Activated CD4-positive, alpha-beta memory T cell treated with anti-CD3 and anti-CD28 coated beads for 36 hours (primary cell): ENCODE results near the gene AGER. TPM values are rescaled to one million over a fixed set of nuclear protein-coding genes. Genes with fewer than 3 reads are reported as not detected.
A peak's percentile ranks its signal among the peaks of the same experiment; 100 is the strongest.
"Not testable (repeated sequence)": the region's sequence is repeated elsewhere in the genome, so short reads cannot be mapped to it uniquely, and the experiment has no call there.

Source experiments
- CTCF ChIA-PET: fragments of 350-600 bp; sonication (Branson Sonifier 250); formaldehyde crosslinking; loops from one replicate; lab custom pipeline; 2021; ENCODE audit warnings: antibody characterized with exemption, inconsistent platforms; lab: Charles Lee
- POLR2A ChIA-PET: fragments of 350-600 bp; sonication (Branson Sonifier 250); formaldehyde crosslinking; loops from one replicate; lab custom pipeline; 2021; ENCODE audit warnings: antibody characterized with exemption; lab: Charles Lee
- DNase-seq: peaks from one replicate; pipeline ENCODE4 v3.0.0-alpha.2; 2020
- H3K27ac Mint-ChIP-seq: one replicate; pipeline ENCODE4 v1.8.0; 2021; ENCODE audit warnings: mixed read lengths
- H3K27me3 Mint-ChIP-seq: one replicate; pipeline ENCODE4 v1.8.0; 2021; ENCODE audit warnings: mixed read lengths
- H3K36me3 Mint-ChIP-seq: one replicate; pipeline ENCODE4 v1.8.0; 2021; ENCODE audit warnings: mixed read lengths
- H3K4me1 Mint-ChIP-seq: one replicate; pipeline ENCODE4 v1.8.0; 2021; ENCODE audit warnings: low read depth, mixed read lengths
- H3K4me3 Mint-ChIP-seq: one replicate; pipeline ENCODE4 v1.8.0; 2021; ENCODE audit warnings: mild to moderate bottlenecking, mixed read lengths
- H3K9me3 Mint-ChIP-seq: one replicate; pipeline ENCODE4 v1.8.0; 2021; ENCODE audit warnings: mixed read lengths
- intact Hi-C: fragments of 100-400 bp; cut with micrococcal nuclease; formaldehyde crosslinking; loops from one replicate; pipeline ENCODE4 v1.15.1; 2023
- total RNA-seq, 2 experiments: library from RNA; stranded (reverse); gene quantifications; one replicate each; pipeline ENCODE4 v1.2.3, GENCODE V29; 2021

The AGER gene
- total RNA-seq, 2 experiments from 2014 or later = 16.5 to 23.5 TPM

DNA sequence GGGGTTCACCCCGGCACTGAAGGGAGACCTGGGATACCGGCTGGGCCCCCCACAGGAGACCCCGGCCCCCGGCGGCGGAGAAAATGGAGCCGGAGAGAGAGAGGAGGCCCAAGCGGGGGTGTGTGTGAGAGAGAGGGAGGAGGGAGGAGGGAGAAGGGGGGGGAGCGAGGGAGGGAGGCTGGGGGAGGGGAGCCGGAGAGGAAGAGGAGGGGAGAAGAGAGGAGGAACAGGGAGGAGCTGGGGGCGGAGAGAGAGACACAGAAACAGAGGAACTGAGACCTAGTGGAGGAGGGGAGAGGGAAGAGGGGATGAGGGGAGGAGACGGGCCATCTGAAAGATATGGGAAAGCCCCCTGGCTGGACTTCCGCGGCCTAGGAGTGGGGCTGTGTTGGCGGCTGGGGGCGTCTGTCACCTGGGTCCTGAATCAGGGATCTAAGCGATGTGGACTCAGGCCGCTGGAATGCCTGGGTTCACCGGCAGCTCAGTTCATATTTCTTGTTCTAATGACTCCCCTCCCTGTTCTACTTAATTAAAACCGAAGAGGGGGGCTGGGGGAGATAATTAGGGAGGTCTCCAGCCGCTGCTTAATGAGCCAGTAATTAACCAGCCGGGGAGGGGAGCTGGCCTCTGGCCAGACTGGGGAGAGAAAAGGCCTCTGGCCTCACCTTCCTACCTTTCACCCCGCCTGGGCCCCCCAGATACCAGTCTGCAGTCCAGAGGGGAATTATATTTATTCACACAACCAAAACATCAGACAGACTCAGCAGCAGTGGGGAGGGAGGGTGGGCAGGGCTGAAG is 6.2 kb upstream of the AGER start, which contains the start of gene PBX2:
TSS of gene PBX2 (minus strand) at position 149 of the 798 bp plus-strand sequence. CDS start 287 bp downstream, outside the sequence.
- ChIA-PET CTCF (interaction anchor here (0.8 to 1.3 kb wide), 2 partner anchors 11 to 62 kb away, joined by 3 to 6 read pairs; partner anchors contain the start of gene ATF6B), POLR2A (interaction anchor here (1.1 to 8.5 kb wide), 2 partner anchors 12 to 616 kb away, joined by 3 to 57 read pairs; partner anchors contain the start of genes AGPAT1 and RNF5)
- no peaks in the 10 kb centered on the region for H3K9me3 Mint-ChIP-seq
- H3K36me3 Mint-ChIP-seq = peaks cover 47% of the 10 kb centered on the region
- DNase-seq = peak; percentile 91
- no peaks in the 10 kb centered on the region for H3K27me3 Mint-ChIP-seq
- intact Hi-C loops = loop anchor here (1.0 to 10.0 kb wide), 5 partner anchors 12 to 1225 kb away; partner anchors contain the start of genes CUTA, HSPA1B, LTA and PHF1
- peak within 1 kb of the TSS; percentile 98 for H3K27ac Mint-ChIP-seq
- H3K4me3 Mint-ChIP-seq = peak within 1 kb of the TSS; percentile 92
- H3K4me1 Mint-ChIP-seq = peaks cover 56% of the 10 kb centered on the region

DNA sequence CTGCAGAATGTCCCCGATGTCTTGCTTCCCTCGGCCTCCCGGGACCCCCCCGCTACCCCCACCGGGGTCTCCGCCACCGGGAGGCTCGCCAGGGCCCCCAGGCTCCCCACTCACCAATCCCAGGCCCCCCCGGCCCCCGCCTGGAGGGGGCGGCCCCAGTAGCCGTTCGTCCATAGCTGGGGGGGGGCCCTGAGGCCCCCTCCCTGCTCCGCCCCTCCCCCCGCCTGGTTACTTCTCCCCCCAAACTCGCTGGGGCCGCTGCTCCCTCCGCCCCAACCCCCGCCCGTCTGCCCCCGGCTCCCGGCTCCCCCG is 5.6 kb upstream of the AGER start:
- peaks cover 52% of the 10 kb centered on the region for H3K4me1 Mint-ChIP-seq
- no peaks in the 10 kb centered on the region for H3K9me3 Mint-ChIP-seq
- H3K36me3 Mint-ChIP-seq = peaks cover 47% of the 10 kb centered on the region
- H3K27ac Mint-ChIP-seq = peak overlapping the region; percentile 94
- intact Hi-C loops = loop anchor here (1.0 to 10.0 kb wide), 5 partner anchors 11 to 1225 kb away; partner anchors contain the start of genes CUTA, HSPA1B, LTA and PHF1
- H3K27me3 Mint-ChIP-seq = no peaks in the 10 kb centered on the region
- DNase-seq = no peak
- POLR2A ChIA-PET = interaction anchor here (1.1 to 8.5 kb wide), 2 partner anchors 12 to 615 kb away, joined by 3 to 57 read pairs; partner anchors contain the start of genes AGPAT1 and RNF5
- CTCF ChIA-PET = no interaction called here
- peak overlapping the region; percentile 85 for H3K4me3 Mint-ChIP-seq

DNA sequence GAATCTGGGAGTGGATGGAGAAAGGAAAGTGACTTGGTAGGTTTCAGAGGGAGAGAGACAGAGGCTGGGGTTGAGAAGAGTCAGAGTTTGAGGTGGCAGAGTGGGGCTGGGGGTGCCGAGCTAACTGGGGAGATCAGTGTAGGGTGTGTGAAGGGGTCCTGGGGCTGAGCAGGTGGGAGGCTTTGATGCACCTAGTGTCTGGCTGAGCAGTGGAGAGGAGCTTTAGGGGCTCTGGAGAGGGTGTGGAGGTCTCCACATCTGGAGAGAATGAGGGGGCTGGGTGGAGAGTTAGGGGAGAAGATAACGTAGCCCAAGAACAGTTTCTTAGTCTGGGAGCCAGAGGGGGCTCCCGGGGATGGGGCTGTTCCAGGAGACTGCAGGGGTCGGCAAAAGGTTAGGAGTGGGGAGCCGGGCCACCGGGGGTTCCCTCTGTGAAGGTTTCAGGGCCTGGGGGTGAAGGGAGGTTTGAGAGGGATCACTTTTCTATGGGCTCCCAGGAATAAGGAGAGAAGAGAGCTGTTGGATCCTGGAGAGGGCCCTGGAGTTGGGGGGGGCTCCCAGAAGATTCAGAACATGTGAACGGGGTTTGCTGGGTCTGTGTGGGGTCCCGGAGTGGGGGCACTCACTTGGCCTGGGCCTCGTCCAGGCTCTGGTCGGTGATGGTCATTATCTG is 5.2 kb upstream of the AGER start:
- H3K36me3 Mint-ChIP-seq = peaks cover 47% of the 10 kb centered on the region
- peak overlapping the region; percentile 94 for H3K27ac Mint-ChIP-seq
- CTCF ChIA-PET = no interaction called here
- peaks cover 49% of the 10 kb centered on the region for H3K4me1 Mint-ChIP-seq
- intact Hi-C loops = no loop called here
- POLR2A ChIA-PET = interaction anchor here (1.1 to 8.5 kb wide), 2 partner anchors 11 to 615 kb away, joined by 3 to 57 read pairs; partner anchors contain the start of genes AGPAT1 and RNF5
- no peaks in the 10 kb centered on the region for H3K9me3 Mint-ChIP-seq
- H3K27me3 Mint-ChIP-seq = no peaks in the 10 kb centered on the region
- H3K4me3 Mint-ChIP-seq = peak overlapping the region; percentile 85
- no peak for DNase-seq

DNA sequence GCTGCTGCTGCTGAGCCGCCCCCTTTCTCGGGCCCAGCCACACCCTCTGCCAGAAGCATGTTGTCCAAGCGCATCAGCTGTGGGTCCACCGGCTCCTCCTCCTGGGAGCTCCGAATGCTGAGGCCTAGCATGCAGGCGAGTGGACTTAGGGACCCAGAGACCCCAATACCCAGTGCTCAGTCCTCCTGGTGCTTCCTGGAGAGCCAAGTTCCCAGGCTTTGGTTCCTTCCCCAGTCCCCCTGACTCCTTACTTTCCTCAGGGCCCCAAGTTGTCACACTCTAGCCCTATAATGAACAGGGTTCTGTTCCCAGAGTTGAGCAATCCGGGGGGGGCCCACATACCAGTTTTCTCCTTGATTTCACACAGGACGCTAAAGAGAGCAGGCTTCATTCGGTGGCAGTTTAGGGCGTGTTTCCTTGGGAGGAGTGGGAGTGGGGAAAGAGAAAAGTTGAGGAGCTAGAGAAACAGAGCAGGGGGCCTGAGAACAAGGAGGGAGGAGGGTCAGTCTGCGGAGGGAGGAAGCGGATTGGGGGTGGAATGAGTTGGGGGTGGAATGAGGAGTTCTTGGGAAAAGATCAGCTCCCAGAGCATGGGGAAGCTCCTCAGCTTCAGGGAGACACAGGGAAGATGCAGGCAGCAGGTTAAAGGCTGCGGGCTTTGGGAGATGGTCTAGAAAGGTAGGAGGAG is 4.5 kb upstream of the AGER start:
- intact Hi-C loops = no loop called here
- H3K27ac Mint-ChIP-seq = peak overlapping the region; percentile 94
- POLR2A ChIA-PET = interaction anchor here (1.0 to 8.5 kb wide), 2 partner anchors 11 to 59 kb away, joined by 3 to 57 read pairs; partner anchors contain the start of genes AGPAT1 and RNF5
- H3K4me1 Mint-ChIP-seq = peaks cover 47% of the 10 kb centered on the region
- CTCF ChIA-PET = no interaction called here
- DNase-seq = no peak
- H3K4me3 Mint-ChIP-seq = peak overlapping the region; percentile 85
- peaks cover 47% of the 10 kb centered on the region for H3K36me3 Mint-ChIP-seq
- H3K9me3 Mint-ChIP-seq = no peaks in the 10 kb centered on the region
- no peaks in the 10 kb centered on the region for H3K27me3 Mint-ChIP-seq

DNA sequence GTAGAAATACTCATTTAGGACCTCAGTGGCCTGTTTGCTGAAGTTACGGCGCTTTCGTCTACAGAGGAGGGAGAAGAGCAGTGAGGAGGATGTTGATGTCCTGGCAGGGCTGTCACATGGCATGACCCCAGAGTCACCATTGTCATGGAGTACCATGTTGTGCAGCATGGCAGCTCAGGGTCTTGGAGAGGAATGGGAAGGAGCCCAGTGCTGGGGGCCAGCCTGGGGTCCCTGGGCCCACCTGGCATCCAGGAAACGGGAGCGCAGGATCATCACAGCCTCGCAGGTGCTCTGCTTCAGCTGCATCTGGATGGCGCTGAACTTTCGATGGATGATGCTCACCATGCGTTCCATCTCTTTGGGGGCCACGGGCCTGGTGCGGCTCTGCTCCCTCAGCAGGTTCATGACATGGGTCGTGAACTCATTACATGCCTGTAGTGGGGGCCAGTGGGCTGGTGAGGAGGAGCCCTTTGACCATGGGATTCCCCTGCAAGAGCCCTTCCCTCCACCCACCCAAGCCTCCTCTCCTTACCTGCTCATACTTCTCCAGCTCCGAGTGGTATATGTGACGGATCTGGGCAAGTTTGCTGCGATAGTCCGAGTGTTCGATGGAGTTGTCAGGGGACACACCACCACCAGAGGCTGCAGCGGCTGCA is 3.8 kb upstream of the AGER start:
- H3K9me3 Mint-ChIP-seq, DNase-seq, H3K27me3 Mint-ChIP-seq, CTCF ChIA-PET, intact Hi-C loops: not testable (repeated sequence)
- Mint-ChIP-seq H3K36me3 (peaks cover 50% of the 10 kb centered on the region), H3K4me1 (peaks cover 50% of the 10 kb centered on the region), H3K27ac (peak overlapping the region; percentile 94), H3K4me3 (peak overlapping the region; percentile 85)
- POLR2A ChIA-PET = interaction anchor here (0.6 to 8.5 kb wide), 3 partner anchors 10 to 784 kb away, joined by 3 to 57 read pairs (median 3); partner anchors contain the start of genes AGPAT1 and RNF5

DNA sequence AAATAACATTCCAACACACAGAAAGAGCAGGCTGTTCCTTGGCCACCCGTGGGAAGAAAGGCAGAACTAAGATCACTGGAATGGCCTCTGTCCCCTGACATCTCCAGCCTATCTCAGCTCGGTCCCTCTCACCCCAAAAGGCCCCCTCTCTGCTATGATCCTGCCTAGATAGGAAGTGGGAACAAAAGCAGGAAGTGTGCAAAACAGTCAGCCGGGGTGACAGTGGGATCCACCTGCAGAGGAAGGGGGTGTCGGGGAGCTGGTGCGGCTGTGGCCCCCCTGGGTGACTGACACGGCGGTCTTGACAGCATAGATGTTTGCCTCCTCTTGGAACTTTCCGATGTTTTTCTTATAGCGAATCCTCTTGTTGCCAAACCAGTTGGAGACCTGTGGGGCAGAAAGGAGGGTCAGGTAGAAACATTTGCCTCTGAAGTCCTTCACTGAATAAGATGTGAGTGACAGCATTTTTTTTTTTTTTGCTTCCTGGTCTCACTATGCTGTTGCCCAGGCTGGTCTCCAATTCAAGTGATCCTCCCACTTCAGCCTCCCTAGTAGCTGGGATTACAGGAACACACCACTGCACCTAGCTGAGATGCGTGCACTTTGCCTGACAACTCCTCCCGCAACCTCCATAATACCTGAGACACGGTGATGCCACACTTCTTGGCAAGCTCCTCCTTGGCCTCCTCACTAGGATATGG is 3.1 kb upstream of the AGER start:
- intact Hi-C loops = no loop called here
- H3K4me1 Mint-ChIP-seq = peaks cover 54% of the 10 kb centered on the region
- ChIA-PET CTCF (interaction anchor here (1.9 kb wide), 1 partner anchor 8 kb away, joined by 9 read pairs; no protein-coding TSS in a partner anchor), POLR2A (interaction anchor here (0.6 to 8.5 kb wide), 3 partner anchors 9 to 784 kb away, joined by 3 to 57 read pairs (median 3); partner anchors contain the start of genes AGPAT1 and RNF5)
- H3K27me3 Mint-ChIP-seq = no peaks in the 10 kb centered on the region
- no peaks in the 10 kb centered on the region for H3K9me3 Mint-ChIP-seq
- peak overlapping the region; percentile 86 for H3K27ac Mint-ChIP-seq
- peaks cover 55% of the 10 kb centered on the region for H3K36me3 Mint-ChIP-seq
- no peak for DNase-seq
- H3K4me3 Mint-ChIP-seq = peak overlapping the region; percentile 13

DNA sequence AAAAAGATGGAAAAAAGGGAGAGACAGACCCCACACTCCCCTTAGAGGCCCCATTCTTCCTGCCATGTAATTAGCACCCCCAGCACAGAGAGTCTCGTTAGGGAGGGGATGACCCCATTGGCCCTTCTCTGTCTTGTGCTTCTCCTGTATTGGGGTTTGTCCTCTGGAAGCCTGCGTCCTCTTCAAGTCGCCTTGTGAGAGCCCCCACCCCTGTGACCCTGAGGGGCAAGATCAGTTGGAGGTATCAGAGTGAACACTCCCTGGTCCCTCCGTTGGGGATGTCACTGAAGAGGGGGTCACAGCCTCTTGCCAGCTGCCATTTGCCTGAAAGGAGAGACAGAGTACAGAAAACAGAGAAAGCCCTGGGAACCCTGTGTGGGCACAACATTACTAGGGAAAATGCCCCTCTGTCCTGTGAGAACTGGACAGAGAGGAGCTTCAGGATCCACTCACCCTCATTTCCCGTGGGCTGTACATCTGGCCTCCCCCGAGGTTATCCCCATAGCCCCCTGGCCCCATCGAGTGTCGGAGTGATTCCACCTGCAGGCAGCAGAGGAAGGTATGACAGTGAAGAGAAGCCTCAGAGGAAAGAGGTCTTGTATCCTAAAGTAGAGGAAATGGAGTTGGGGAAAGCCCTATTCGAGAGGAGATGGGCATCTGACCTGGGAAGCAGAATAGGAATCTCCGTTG is 2.2 kb upstream of the AGER start:
- DNase-seq, H3K4me3 Mint-ChIP-seq, H3K9me3 Mint-ChIP-seq, H3K27me3 Mint-ChIP-seq, intact Hi-C loops: not testable (repeated sequence)
- H3K36me3 Mint-ChIP-seq = peaks cover 54% of the 10 kb centered on the region
- peaks cover 56% of the 10 kb centered on the region for H3K4me1 Mint-ChIP-seq
- H3K27ac Mint-ChIP-seq = peak overlapping the region; percentile 86
- CTCF ChIA-PET = interaction anchor here (0.6 to 1.9 kb wide), 2 partner anchors 9 to 108 kb away, joined by 4 to 9 read pairs; no protein-coding TSS in a partner anchor
- POLR2A ChIA-PET = interaction anchor here (0.6 to 8.5 kb wide), 2 partner anchors 8 to 89 kb away, joined by 7 to 57 read pairs; partner anchors contain the start of genes AGPAT1 and RNF5

DNA sequence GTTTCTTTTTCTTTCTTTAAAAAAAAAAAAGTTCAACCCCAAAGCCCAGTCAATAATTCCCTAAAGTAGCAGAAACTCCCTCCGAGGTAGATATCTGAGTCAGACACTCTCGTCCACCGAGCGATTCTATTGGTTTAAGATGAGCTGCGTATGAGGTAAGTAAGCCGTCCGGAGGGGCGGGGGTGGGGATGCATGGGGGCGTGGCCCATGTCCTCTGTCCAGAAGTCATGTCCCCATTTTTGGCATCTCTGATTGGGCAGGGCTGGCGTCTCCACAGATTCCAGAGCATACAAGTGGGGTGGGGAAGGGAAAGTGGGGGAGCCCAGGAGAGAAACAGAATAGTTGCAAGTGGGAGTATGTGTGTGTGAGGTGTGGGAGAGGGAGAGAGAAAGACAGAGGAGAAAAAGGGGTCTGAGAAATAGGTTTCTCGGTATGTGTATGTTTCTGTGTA is 1.7 kb upstream of the AGER start:
- H3K9me3 Mint-ChIP-seq, H3K27me3 Mint-ChIP-seq, intact Hi-C loops: not testable (repeated sequence)
- Mint-ChIP-seq H3K36me3 (peaks cover 53% of the 10 kb centered on the region), H3K4me3 (peak overlapping the region; percentile 34), H3K27ac (peak overlapping the region; percentile 86), H3K4me1 (peaks cover 61% of the 10 kb centered on the region)
- ChIA-PET CTCF (interaction anchor here (0.6 to 1.9 kb wide), 2 partner anchors 10 to 108 kb away, joined by 4 to 9 read pairs; no protein-coding TSS in a partner anchor), POLR2A (interaction anchor here (0.6 to 8.5 kb wide), 2 partner anchors 8 to 88 kb away, joined by 7 to 57 read pairs; partner anchors contain the start of genes AGPAT1 and RNF5)
- DNase-seq = peak; percentile 84

DNA sequence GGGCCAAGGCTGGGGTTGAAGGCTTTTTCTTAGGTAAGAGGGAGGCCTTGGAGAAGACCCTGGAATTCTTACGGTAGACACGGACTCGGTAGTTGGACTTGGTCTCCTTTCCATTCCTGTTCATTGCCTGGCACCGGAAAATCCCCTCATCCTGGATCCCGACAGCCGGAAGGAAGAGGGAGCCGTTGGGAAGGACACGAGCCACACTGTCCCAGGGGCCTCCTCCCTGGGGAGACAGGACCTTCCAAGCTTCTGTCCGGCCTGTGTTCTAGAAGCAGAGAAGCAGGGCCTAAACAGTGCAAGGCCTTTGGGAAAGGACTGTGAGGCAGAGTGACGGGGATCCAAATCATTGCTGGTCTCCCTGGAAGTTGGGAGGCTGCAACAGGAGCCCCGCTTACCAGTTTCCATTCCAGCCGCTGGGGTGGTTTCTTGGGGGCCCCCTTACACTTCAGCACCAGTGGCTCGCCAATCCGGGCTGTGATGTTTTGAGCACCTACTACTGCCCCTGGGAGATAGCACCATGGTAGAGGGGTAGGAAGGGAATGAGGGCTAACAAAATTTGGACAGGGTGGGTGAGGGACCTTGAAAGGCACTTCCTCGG is 470 bp downstream of the AGER start:
- ChIA-PET CTCF (no interaction called here), POLR2A (no interaction called here)
- Mint-ChIP-seq H3K9me3 (no peaks in the 10 kb centered on the region), H3K4me3 (no peak overlapping the region), H3K4me1 (peaks cover 75% of the 10 kb centered on the region), H3K27ac (peak overlapping the region; percentile 42), H3K36me3 (peaks cover 53% of the 10 kb centered on the region), H3K27me3 (no peaks in the 10 kb centered on the region)
- DNase-seq = no peak
- intact Hi-C loops = no loop called here
